Thyroid gland (tissue), 4 donors: ENCODE measurements around the gene TAF11. TPM values are rescaled to one million over a fixed set of nuclear protein-coding genes. Genes with fewer than 3 reads are reported as not detected.

ENCODE experiments used
- DNase-seq, 2 donors: peaks; one replicate each; pipeline ENCODE4 v3.0.0-alpha.2; 2019
- H3K27ac ChIP-seq, 3 donors: fragments of 200-600 bp; sonication (generic); 1 replicate in 2 of 3; 2 replicates in 1 of 3; pipeline ENCODE4 v1.5.1; 2016 to 2019; ENCODE audit warnings: mild to moderate bottlenecking in 1 of 3, moderate library complexity in 1 of 3
- H3K27me3 ChIP-seq: fragments of 200-600 bp; sonication (generic); one replicate; pipeline ENCODE4 v1.5.1; 2019
- H3K36me3 ChIP-seq, 2 donors: fragments of 200-600 bp; sonication (generic); one replicate each; pipeline ENCODE4 v1.5.1; 2016 to 2019
- H3K4me1 ChIP-seq, 2 donors: fragments of 200-600 bp; sonication (generic); one replicate each; pipeline ENCODE4 v1.5.1; 2017 to 2019
- H3K4me3 ChIP-seq, 3 donors: fragments of 200-600 bp; sonication (generic); replicated peaks in 1 of 3; 1 replicate in 2 of 3; 2 replicates in 1 of 3; pipeline ENCODE4 v1.5.1; 2016; ENCODE audit warnings: mild to moderate bottlenecking in 1 of 3
- H3K9me3 ChIP-seq: fragments of 200-600 bp; sonication (generic); one replicate; pipeline ENCODE4 v1.5.1; 2017
- CTCF ChIP-seq, 6 experiments: fragments of 200-600 bp in 3 of 6; fragments of 450-650 bp in 3 of 6; sonication (generic) in 3 of 6; IDR thresholded peaks; one replicate each; pipeline ENCODE4 v1.5.1; 2016 to 2019; ENCODE audit warnings: antibody characterized with exemption in 6 of 6, mild to moderate bottlenecking in 2 of 6, inconsistent platforms in 1 of 6, moderate library complexity in 1 of 6
- POLR2A ChIP-seq, 2 donors: fragments of 450-650 bp; IDR thresholded peaks; one replicate each; pipeline ENCODE4 v1.6.1; 2017; ENCODE audit warnings: antibody characterized with exemption in 2 of 2, mild to moderate bottlenecking in 2 of 2, moderate library complexity in 1 of 2
- WGBS, 2 donors: methylation state at CpG; one replicate each; pipeline ENCODE4 v1.1.5; 2017; 5-methylcytosine and 5-hydroxymethylcytosine counted together
- intact Hi-C: fragments of 100-400 bp; cut with DNase I; formaldehyde crosslinking; loops from one replicate; pipeline ENCODE4 v1.15.1; 2023
- total RNA-seq, 4 donors: library from RNA; depleted of rRNA; stranded (reverse); fragments of >200 nt; gene quantifications; one replicate each; pipeline ENCODE4 v1.2.3, GENCODE V29; 2016

The TAF11 gene
- total RNA-seq, 4 donors from 2014 or later: 12.8 to 32.2 (median 20.2) TPM

DNA sequence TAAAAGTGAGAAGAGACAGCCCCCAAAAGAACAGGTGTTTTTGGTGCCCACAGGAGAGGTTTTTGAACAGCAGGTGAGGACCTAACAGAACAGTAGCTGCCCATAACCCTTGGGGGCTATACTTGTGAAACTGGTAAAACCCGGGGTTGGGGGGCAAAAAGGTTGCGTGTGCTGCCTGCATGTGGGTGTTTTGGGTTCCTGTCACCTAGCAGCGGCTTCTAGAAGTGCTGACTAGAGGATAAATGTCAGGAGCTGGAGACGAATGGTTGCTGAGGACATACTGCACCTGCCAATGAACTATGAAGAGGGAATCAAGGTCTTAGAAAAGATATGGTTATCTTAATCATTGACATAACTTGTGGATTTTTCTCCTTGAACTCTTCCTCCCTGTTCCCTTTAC, 16.0 kb downstream of the TAF11 start:
- intact Hi-C loops: no loop called here
- H3K9me3 ChIP-seq: no peaks in the 10 kb centered on the region
- H3K27ac ChIP-seq: no peak overlapping the region
- no peak for DNase-seq
- no peaks in the 10 kb centered on the region for H3K4me1 ChIP-seq
- no peak overlapping the region for H3K4me3 ChIP-seq
- H3K36me3 ChIP-seq: peaks cover 25 to 41% of the 10 kb centered on the region in 2 donors
- H3K27me3 ChIP-seq: no peaks in the 10 kb centered on the region
- TF ChIP-seq POLR2A (IDR thresholded peaks at IDR 0.05): no peak
- TF ChIP-seq CTCF (IDR thresholded peaks at IDR 0.05): no peak
- 91 to 92% methylated on average over 4 of the region's 4 CpGs for WGBS, 2 donors

- TF ChIP-seq POLR2A (IDR thresholded peaks at IDR 0.05): no peak
- TF ChIP-seq CTCF (IDR thresholded peaks at IDR 0.05): no peak
- intact Hi-C loops: no loop called here
- 70 to 85% methylated on average over 2 to 3 of the region's 3 CpGs for WGBS, 2 donors
- no peaks in the 10 kb centered on the region for H3K9me3 ChIP-seq
- no peaks in the 10 kb centered on the region for H3K4me1 ChIP-seq
- peaks cover 18 to 31% of the 10 kb centered on the region in 2 donors for H3K36me3 ChIP-seq
- H3K4me3 ChIP-seq: no peak overlapping the region
- no peak for DNase-seq
- no peak overlapping the region for H3K27ac ChIP-seq
- no peaks in the 10 kb centered on the region for H3K27me3 ChIP-seq
Observed at GRCh38 chr6:34867484-34867883, 20.4 kb downstream of the TAF11 start.

GRCh38 chr6:34866509-34866908, 21.3 kb downstream of the TAF11 start:
- no peaks in the 10 kb centered on the region for H3K9me3 ChIP-seq
- no peak overlapping the region for H3K27ac ChIP-seq
- H3K27me3 ChIP-seq: no peaks in the 10 kb centered on the region
- intact Hi-C loops: no loop called here
- 82 to 92% methylated on average over 3 of the region's 3 CpGs for WGBS, 2 donors
- no peak overlapping the region for H3K4me3 ChIP-seq
- no peaks in the 10 kb centered on the region for H3K4me1 ChIP-seq
- H3K36me3 ChIP-seq: peaks cover 10 to 21% of the 10 kb centered on the region in 2 donors
- no peak for DNase-seq
- no peak for TF ChIP-seq POLR2A (IDR thresholded peaks at IDR 0.05)

DNA sequence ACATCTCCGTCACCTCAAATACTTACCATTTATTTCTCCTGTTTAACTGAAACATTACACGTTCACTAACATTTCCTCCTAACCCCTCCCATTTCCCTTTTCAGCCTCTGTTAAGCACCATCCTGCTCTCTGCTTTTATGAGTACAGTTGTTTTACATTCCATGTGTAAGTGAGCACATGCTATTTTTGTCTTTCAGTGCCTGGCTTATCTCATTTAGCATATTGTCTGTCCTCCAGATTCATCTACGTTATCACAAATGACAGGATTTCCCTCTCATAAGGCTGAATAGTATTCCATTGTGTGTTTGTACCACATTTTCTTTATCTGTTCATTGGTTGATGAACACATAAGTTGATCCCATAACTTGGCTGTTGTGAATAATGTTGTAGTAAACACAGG, 22.7 kb downstream of the TAF11 start:
- Histone ChIP-seq H3K27ac (no peak overlapping the region), H3K36me3 (peaks cover 6 to 22% of the 10 kb centered on the region in 2 donors), H3K27me3 (no peaks in the 10 kb centered on the region), H3K9me3 (no peaks in the 10 kb centered on the region), H3K4me1 (no peaks in the 10 kb centered on the region), H3K4me3 (no peak overlapping the region)
- intact Hi-C loops: no loop called here
- no peak for DNase-seq
- TF ChIP-seq CTCF (IDR thresholded peaks at IDR 0.05): no peak
- TF ChIP-seq POLR2A (IDR thresholded peaks at IDR 0.05): no peak
- WGBS, 2 donors: 79 to 87% methylated on average over 3 of the region's 3 CpGs

- H3K27me3 ChIP-seq: no peaks in the 10 kb centered on the region
- DNase-seq: no peak
- no peaks in the 10 kb centered on the region for H3K4me1 ChIP-seq
- intact Hi-C loops: no loop called here
- TF ChIP-seq CTCF (IDR thresholded peaks at IDR 0.05): no peak
- no peak for TF ChIP-seq POLR2A (IDR thresholded peaks at IDR 0.05)
- no peak overlapping the region for H3K27ac ChIP-seq
- H3K9me3 ChIP-seq: no peaks in the 10 kb centered on the region
- WGBS, 2 donors: 82 to 83% methylated on average over 4 of the region's 4 CpGs
- H3K4me3 ChIP-seq: no peak overlapping the region
- H3K36me3 ChIP-seq: peaks cover 17 to 31% of the 10 kb centered on the region in 2 donors
Observed at GRCh38 chr6:34864007-34864406, 23.8 kb downstream of the TAF11 start.

- intact Hi-C loops: no loop called here
- TF ChIP-seq CTCF (IDR thresholded peaks at IDR 0.05): no peak
- no peak for TF ChIP-seq POLR2A (IDR thresholded peaks at IDR 0.05)
- no peaks in the 10 kb centered on the region for H3K4me1 ChIP-seq
- no peaks in the 10 kb centered on the region for H3K27me3 ChIP-seq
- H3K36me3 ChIP-seq: peaks cover 42 to 55% of the 10 kb centered on the region in 2 donors
- DNase-seq: no peak
- WGBS, 2 donors: 87 to 89% methylated on average over 1 of the region's 1 CpG
- H3K4me3 ChIP-seq: no peak overlapping the region
- no peak overlapping the region for H3K27ac ChIP-seq
- H3K9me3 ChIP-seq: no peaks in the 10 kb centered on the region
Observed at GRCh38 chr6:34860776-34861175, 27.1 kb downstream of the TAF11 start.
